GM18873 (cell line): ENCODE data around the gene MMP1.

Experiments used
- ATAC-seq: cut with Tn5 transposase; IDR thresholded peaks from one replicate; pipeline ENCODE4 v1.9.1; 2021; ENCODE audit warnings: mild to moderate bottlenecking, moderate library complexity, moderate number of reproducible peaks; ENCODE audit not compliant: unreplicated experiment, low FRiP score

Gene MMP1

GRCh38 chr11:102798012-102798746 lies at the start of gene MMP1:
TSS of gene MMP1 (minus strand) at chr11:102798160. CDS start at chr11:102798092, 68 bp downstream.
- no peak for ATAC-seq

GRCh38 chr11:102846292-102846691 lies 48.3 kb upstream of the MMP1 start:
- no peak for ATAC-seq

- ATAC-seq: no peak
Measured at GRCh38 chr11:102843489-102843888, 45.5 kb upstream of the MMP1 start, which contains the start of gene MMP3. TSS of gene MMP3 (minus strand) at chr11:102843609. CDS start at chr11:102843546, 63 bp downstream.

- no peak for ATAC-seq
Measured at GRCh38 chr11:102842930-102843329, 45.0 kb upstream of the MMP1 start.

GRCh38 chr11:102840018-102840417 lies 42.1 kb upstream of the MMP1 start:
- no peak for ATAC-seq

GRCh38 chr11:102837646-102838045 lies 39.7 kb upstream of the MMP1 start:
- ATAC-seq: no peak

- ATAC-seq: no peak
Measured at GRCh38 chr11:102837156-102837555, 39.2 kb upstream of the MMP1 start.

- no peak for ATAC-seq
Measured at GRCh38 chr11:102836290-102836875, 38.4 kb upstream of the MMP1 start.

- ATAC-seq: no peak
Measured at GRCh38 chr11:102833731-102834130, 35.8 kb upstream of the MMP1 start.

- ATAC-seq: no peak
Measured at GRCh38 chr11:102832612-102833011, 34.7 kb upstream of the MMP1 start.

- no peak for ATAC-seq
Measured at GRCh38 chr11:102831489-102832440, 33.8 kb upstream of the MMP1 start.

- ATAC-seq: no peak
Measured at GRCh38 chr11:102831128-102831488, 33.1 kb upstream of the MMP1 start.

GRCh38 chr11:102830001-102830727 lies 32.2 kb upstream of the MMP1 start:
- ATAC-seq: no peak

- ATAC-seq: no peak
Measured at GRCh38 chr11:102829316-102830000, 31.5 kb upstream of the MMP1 start.

GRCh38 chr11:102824556-102824955 lies 26.6 kb upstream of the MMP1 start:
- no peak for ATAC-seq

GRCh38 chr11:102819491-102819890 lies 21.5 kb upstream of the MMP1 start:
- ATAC-seq: no peak

- no peak for ATAC-seq
Measured at GRCh38 chr11:102813484-102813883, 15.5 kb upstream of the MMP1 start.

GRCh38 chr11:102812188-102812587 lies 14.2 kb upstream of the MMP1 start:
- ATAC-seq: no peak

GRCh38 chr11:102810950-102811660 lies 13.1 kb upstream of the MMP1 start:
- no peak for ATAC-seq
